IPS DF 6.9 (cell line): Measurements from ENCODE around the gene USP7.

Source experiments
- DNase-seq: peaks from one replicate; pipeline ENCODE4 v3.0.0-alpha.2; 2013; ENCODE audit warnings: low read depth, low spot score
- H3K27ac ChIP-seq: one replicate; pipeline ENCODE4 v1.5.1; 2013; ENCODE audit warnings: low read length, control low read depth
- H3K27me3 ChIP-seq: 2 replicates; pipeline ENCODE4 v1.6.1; 2013; ENCODE audit warnings: mild to moderate bottlenecking, low read length; ENCODE audit not compliant: control insufficient read depth, insufficient read depth
- H3K36me3 ChIP-seq: 2 replicates; pipeline ENCODE4 v1.6.1; 2013; ENCODE audit warnings: low read length; ENCODE audit not compliant: control insufficient read depth, insufficient read depth
- H3K4me1 ChIP-seq: 2 replicates; pipeline ENCODE4 v1.6.1; 2013; ENCODE audit warnings: low read length; ENCODE audit not compliant: control insufficient read depth, insufficient read depth
- H3K4me3 ChIP-seq: 2 replicates; pipeline ENCODE4 v1.5.1; 2013; ENCODE audit warnings: mild to moderate bottlenecking, low read length
- H3K9me3 ChIP-seq: 2 replicates; pipeline ENCODE4 v1.6.1; 2013; ENCODE audit warnings: low read length, inconsistent platforms; ENCODE audit not compliant: control insufficient read depth, insufficient read depth
- whole genome bisulfite sequencing: extraction: QIAGEN DNeasy Blood & Tissue Kit; methylation state at CpG from one replicate; pipeline ENCODE4 v1.1.7; 2013; ENCODE audit warnings: mixed read lengths, missing lambda C conversion rate; ENCODE audit not compliant: insufficient read length, insufficient coverage; 5-methylcytosine and 5-hydroxymethylcytosine counted together

Gene USP7

GRCh38 chr16:8961811-8962390 lies 1.8 kb downstream of the USP7 start:
- peak overlapping the region; percentile 77 for H3K4me3 ChIP-seq
- peaks cover 16% of the 10 kb centered on the region for H3K4me1 ChIP-seq
- no peaks in the 10 kb centered on the region for H3K9me3 ChIP-seq
- no peak for DNase-seq
- no peaks in the 10 kb centered on the region for H3K36me3 ChIP-seq
- no CpG with 5 or more reads among the region's 15 CpGs for WGBS
- no peak overlapping the region for H3K27ac ChIP-seq
- H3K27me3 ChIP-seq, result no peaks in the 10 kb centered on the region

GRCh38 chr16:8960788-8961109 lies 3.0 kb downstream of the USP7 start:
- no peaks in the 10 kb centered on the region for H3K9me3 ChIP-seq
- H3K27ac ChIP-seq, result no peak overlapping the region
- WGBS, result no CpG with 5 or more reads among the region's 1 CpG
- no peak for DNase-seq
- H3K4me1 ChIP-seq, result peaks cover 16% of the 10 kb centered on the region
- H3K27me3 ChIP-seq, result no peaks in the 10 kb centered on the region
- H3K4me3 ChIP-seq, result no peak overlapping the region
- no peaks in the 10 kb centered on the region for H3K36me3 ChIP-seq

- no CpG with 5 or more reads among the region's 12 CpGs for WGBS
- DNase-seq, result no peak
- Histone ChIP-seq H3K9me3 (no peaks in the 10 kb centered on the region), H3K4me1 (peaks cover 16% of the 10 kb centered on the region), H3K27ac (no peak overlapping the region), H3K4me3 (no peak overlapping the region), H3K27me3 (no peaks in the 10 kb centered on the region), H3K36me3 (no peaks in the 10 kb centered on the region)
Measured at GRCh38 chr16:8959921-8960787, 3.6 kb downstream of the USP7 start.

GRCh38 chr16:8958344-8959167 lies 5.2 kb downstream of the USP7 start:
- no peaks in the 10 kb centered on the region for H3K36me3 ChIP-seq
- H3K4me3 ChIP-seq, result no peak overlapping the region
- H3K4me1 ChIP-seq, result peaks cover 16% of the 10 kb centered on the region
- WGBS, result no CpG with 5 or more reads among the region's 14 CpGs
- H3K27me3 ChIP-seq, result no peaks in the 10 kb centered on the region
- no peak overlapping the region for H3K27ac ChIP-seq
- no peak for DNase-seq
- no peaks in the 10 kb centered on the region for H3K9me3 ChIP-seq

- H3K27me3 ChIP-seq, result no peaks in the 10 kb centered on the region
- no peaks in the 10 kb centered on the region for H3K9me3 ChIP-seq
- no peak overlapping the region for H3K27ac ChIP-seq
- peaks cover 16% of the 10 kb centered on the region for H3K4me1 ChIP-seq
- no peak overlapping the region for H3K4me3 ChIP-seq
- WGBS, result 100% methylated on average over 2 of the region's 9 CpGs
- no peaks in the 10 kb centered on the region for H3K36me3 ChIP-seq
- DNase-seq, result no peak
Measured at GRCh38 chr16:8957509-8958157, 6.1 kb downstream of the USP7 start.

- H3K9me3 ChIP-seq, result no peaks in the 10 kb centered on the region
- no peaks in the 10 kb centered on the region for H3K27me3 ChIP-seq
- no peak overlapping the region for H3K27ac ChIP-seq
- no CpG with 5 or more reads among the region's 2 CpGs for WGBS
- H3K36me3 ChIP-seq, result no peaks in the 10 kb centered on the region
- H3K4me1 ChIP-seq, result peaks cover 18% of the 10 kb centered on the region
- H3K4me3 ChIP-seq, result no peak overlapping the region
- DNase-seq, result no peak
Measured at GRCh38 chr16:8957063-8957397, 6.7 kb downstream of the USP7 start.

GRCh38 chr16:8956265-8957062 lies 7.2 kb downstream of the USP7 start:
- Histone ChIP-seq H3K4me1 (peaks cover 16% of the 10 kb centered on the region), H3K27ac (no peak overlapping the region), H3K27me3 (no peaks in the 10 kb centered on the region), H3K9me3 (no peaks in the 10 kb centered on the region), H3K36me3 (no peaks in the 10 kb centered on the region), H3K4me3 (no peak overlapping the region)
- WGBS, result no CpG with 5 or more reads among the region's 21 CpGs
- DNase-seq, result no peak

- WGBS, result no CpG with 5 or more reads among the region's 2 CpGs
- Histone ChIP-seq H3K4me3 (no peak overlapping the region), H3K27me3 (no peaks in the 10 kb centered on the region), H3K4me1 (peaks cover 16% of the 10 kb centered on the region), H3K27ac (no peak overlapping the region), H3K9me3 (no peaks in the 10 kb centered on the region), H3K36me3 (no peaks in the 10 kb centered on the region)
- no peak for DNase-seq
Measured at GRCh38 chr16:8955828-8956227, 7.9 kb downstream of the USP7 start.

- H3K4me1 ChIP-seq, result peaks cover 3% of the 10 kb centered on the region
- no peak overlapping the region for H3K4me3 ChIP-seq
- no peak for DNase-seq
- H3K27me3 ChIP-seq, result no peaks in the 10 kb centered on the region
- no peaks in the 10 kb centered on the region for H3K9me3 ChIP-seq
- H3K36me3 ChIP-seq, result no peaks in the 10 kb centered on the region
- no CpG with 5 or more reads among the region's 11 CpGs for WGBS
- no peak overlapping the region for H3K27ac ChIP-seq
Measured at GRCh38 chr16:8953064-8953463, 10.6 kb downstream of the USP7 start.
